Measurements from ENCODE around the gene PRSS57.

DNA sequence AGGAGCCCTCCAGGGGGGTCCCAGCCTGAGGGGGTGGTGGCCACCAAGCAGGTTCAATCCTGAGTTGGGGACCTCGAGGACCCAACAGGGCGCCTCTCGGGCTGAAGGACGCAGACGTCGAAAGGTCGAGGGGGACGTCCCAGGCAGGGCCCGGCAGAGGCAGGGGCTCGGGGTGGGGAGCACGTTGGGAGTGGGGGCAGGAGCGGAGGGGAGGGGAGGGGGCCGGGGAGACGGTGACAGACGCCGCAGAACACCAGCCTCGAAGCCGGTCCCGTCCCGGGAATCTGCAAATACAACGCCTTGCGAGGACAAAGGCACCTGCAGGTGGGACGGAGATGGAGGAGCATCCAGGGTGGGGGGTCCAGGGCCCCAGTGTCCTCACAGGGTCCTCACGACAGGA lies 51.5 kb downstream of the PRSS57 start:
- TF ChIP-seq POLR2A (IDR thresholded peaks at IDR 0.05), result no peak
- TF ChIP-seq, protein P1, sequence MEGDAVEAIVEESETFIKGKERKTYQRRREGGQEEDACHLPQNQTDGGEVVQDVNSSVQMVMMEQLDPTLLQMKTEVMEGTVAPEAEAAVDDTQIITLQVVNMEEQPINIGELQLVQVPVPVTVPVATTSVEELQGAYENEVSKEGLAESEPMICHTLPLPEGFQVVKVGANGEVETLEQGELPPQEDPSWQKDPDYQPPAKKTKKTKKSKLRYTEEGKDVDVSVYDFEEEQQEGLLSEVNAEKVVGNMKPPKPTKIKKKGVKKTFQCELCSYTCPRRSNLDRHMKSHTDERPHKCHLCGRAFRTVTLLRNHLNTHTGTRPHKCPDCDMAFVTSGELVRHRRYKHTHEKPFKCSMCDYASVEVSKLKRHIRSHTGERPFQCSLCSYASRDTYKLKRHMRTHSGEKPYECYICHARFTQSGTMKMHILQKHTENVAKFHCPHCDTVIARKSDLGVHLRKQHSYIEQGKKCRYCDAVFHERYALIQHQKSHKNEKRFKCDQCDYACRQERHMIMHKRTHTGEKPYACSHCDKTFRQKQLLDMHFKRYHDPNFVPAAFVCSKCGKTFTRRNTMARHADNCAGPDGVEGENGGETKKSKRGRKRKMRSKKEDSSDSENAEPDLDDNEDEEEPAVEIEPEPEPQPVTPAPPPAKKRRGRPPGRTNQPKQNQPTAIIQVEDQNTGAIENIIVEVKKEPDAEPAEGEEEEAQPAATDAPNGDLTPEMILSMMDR (IDR thresholded peaks at IDR 0.05), result no peak
